PC-9 (cell line): ENCODE results near the gene CTNNA1. TPM values are rescaled to one million over a fixed set of nuclear protein-coding genes. Genes with fewer than 3 reads are reported as not detected.

Experiments
- BruUV-seq: library from RNA; stranded (reverse); fragments of 400-500 nt; replicated peaks from 2 replicates; lab custom pipeline; 2021; lab: Mats Ljungman, UMichigan
- CTCF ChIA-PET: fragments of 300-600 bp; sonication (Branson Sonifier 250); formaldehyde crosslinking; loops from one replicate; lab custom pipeline; 2022; ENCODE audit warnings: antibody characterized with exemption; lab: Charles Lee
- POLR2A ChIA-PET: fragments of 300-600 bp; sonication (Branson Sonifier 250); formaldehyde crosslinking; loops from one replicate; lab custom pipeline; 2022; ENCODE audit warnings: antibody characterized with exemption; ENCODE audit not compliant: unreplicated experiment; lab: Charles Lee
- DNase-seq, 2 experiments: peaks; one replicate each; pipeline versions ENCODE4 v3.0.0 to v3.0.0-alpha.2; 2015 to 2022; ENCODE audit warnings: mixed read lengths in 1 of 2
- H2AFZ ChIP-seq: fragments of 200-600 bp; sonication (generic); 2 replicates; pipeline ENCODE4 v1.8.1; 2017; ENCODE audit warnings: antibody characterized with exemption
- H3F3A ChIP-seq: fragments of 200-600 bp; sonication (generic); 2 replicates; pipeline ENCODE4 v1.8.1; 2017; ENCODE audit warnings: antibody characterized with exemption, mild to moderate bottlenecking, low read depth; ENCODE audit not compliant: insufficient read depth
- H3K27ac ChIP-seq: fragments of 200-600 bp; sonication (generic); 2 replicates; pipeline ENCODE4 v1.6.1; 2016; ENCODE audit warnings: mixed run types
- H3K27me3 ChIP-seq: fragments of 200-600 bp; sonication (generic); 2 replicates; pipeline ENCODE4 v1.6.1; 2016; ENCODE audit warnings: low read depth, mixed run types; ENCODE audit not compliant: insufficient read depth
- H3K36me3 ChIP-seq: fragments of 200-600 bp; sonication (generic); 2 replicates; pipeline ENCODE4 v1.6.1; 2016; ENCODE audit warnings: low read depth, mixed run types
- H3K4me1 ChIP-seq: fragments of 200-600 bp; sonication (generic); replicated peaks from 2 replicates; pipeline ENCODE4 v1.6.1; 2016; ENCODE audit warnings: mixed run types; ENCODE audit not compliant: insufficient read depth
- H3K4me2 ChIP-seq: fragments of 200-600 bp; sonication (generic); 2 replicates; pipeline ENCODE4 v1.6.1; 2017; ENCODE audit warnings: mixed run types
- H3K4me3 ChIP-seq: fragments of 200-600 bp; sonication (generic); 2 replicates; pipeline ENCODE4 v1.6.1; 2016; ENCODE audit warnings: mixed run types
- H3K79me2 ChIP-seq: fragments of 200-600 bp; sonication (generic); 2 replicates; pipeline ENCODE4 v1.6.1; 2017; ENCODE audit warnings: low read depth, mixed run types
- H3K9me2 ChIP-seq: fragments of 200-600 bp; sonication (generic); 2 replicates; pipeline ENCODE4 v1.8.1; 2017; ENCODE audit warnings: mild to moderate bottlenecking; ENCODE audit not compliant: insufficient read depth
- H3K9me3 ChIP-seq: fragments of 200-600 bp; sonication (generic); 2 replicates; pipeline ENCODE4 v1.8.1; 2016; ENCODE audit warnings: low read depth; ENCODE audit not compliant: insufficient read depth
- H4K20me1 ChIP-seq: fragments of 200-600 bp; sonication (generic); 2 replicates; pipeline ENCODE4 v1.8.1; 2017; ENCODE audit not compliant: insufficient read depth
- CTCF ChIP-seq: fragments of 200-600 bp; sonication (generic); conservative IDR thresholded peaks from 2 replicates; pipeline ENCODE4 v1.6.1; 2017; ENCODE audit warnings: mixed run types, antibody characterized with exemption, mild to moderate bottlenecking, moderate library complexity
- EZH2 ChIP-seq: fragments of 200-600 bp; sonication (generic); IDR thresholded peaks from 2 replicates; pipeline ENCODE4 v1.8.0; 2017; ENCODE audit warnings: antibody characterized with exemption, low read depth
- intact Hi-C: fragments of 100-400 bp; cut with micrococcal nuclease; formaldehyde crosslinking; loops from one replicate; pipeline ENCODE4 v1.10.0; 2022; ENCODE audit not compliant: unreplicated experiment
- total RNA-seq: library from RNA; stranded (reverse); gene quantifications from 2 replicates; pipeline ENCODE4 v1.2.3, GENCODE V29; 2021

The CTNNA1 gene
- total RNA-seq, 1 experiment from 2014 or later: 91.7 TPM

- CTCF ChIA-PET: no interaction called here
- Histone ChIP-seq H3F3A (no peaks in the 10 kb centered on the region), H3K4me3 (no peak overlapping the region), H3K4me1 (peaks cover 4% of the 10 kb centered on the region; the same call in 1 of the 2 replicates), H4K20me1 (no peaks in the 10 kb centered on the region), H3K27ac (no peak overlapping the region), H3K27me3 (no peaks in the 10 kb centered on the region), H3K79me2 (no peaks in the 10 kb centered on the region), H2AFZ (no peak overlapping the region), H3K9me2 (no peaks in the 10 kb centered on the region), H3K4me2 (no peak overlapping the region), H3K36me3 (no peaks in the 10 kb centered on the region), H3K9me3 (no peaks in the 10 kb centered on the region)
- no peak for TF ChIP-seq CTCF
- TF ChIP-seq EZH2: no peak
- POLR2A ChIA-PET: no interaction called here
- no TSS peak for BruUV-seq
- no peak for DNase-seq
- intact Hi-C loops: no loop called here
Observed at GRCh38 chr5:138968601-138969000, 215.4 kb downstream of the CTNNA1 start.

- no peaks in the 10 kb centered on the region for H3K27me3 ChIP-seq
- no peaks in the 10 kb centered on the region for H3K9me2 ChIP-seq
- no peaks in the 10 kb centered on the region for H3K79me2 ChIP-seq
- H3K4me1 ChIP-seq: no peaks in the 10 kb centered on the region
- BruUV-seq: no TSS peak
- no peak overlapping the region for H3K4me3 ChIP-seq
- H3K9me3 ChIP-seq: no peaks in the 10 kb centered on the region
- intact Hi-C loops: no loop called here
- no peaks in the 10 kb centered on the region for H4K20me1 ChIP-seq
- no peak overlapping the region for H3K27ac ChIP-seq
- H3F3A ChIP-seq: no peaks in the 10 kb centered on the region
- no peak for TF ChIP-seq CTCF
- no peak for TF ChIP-seq EZH2
- CTCF ChIA-PET: no interaction called here
- POLR2A ChIA-PET: no interaction called here
- no peak overlapping the region for H2AFZ ChIP-seq
- H3K36me3 ChIP-seq: no peaks in the 10 kb centered on the region
- H3K4me2 ChIP-seq: no peak overlapping the region
- no peak for DNase-seq
Observed at GRCh38 chr5:138969323-138970002, 216.2 kb downstream of the CTNNA1 start.

GRCh38 chr5:138972230-138972629 is 219.0 kb downstream of the CTNNA1 start:
- no TSS peak for BruUV-seq
- H3K4me1 ChIP-seq: no peaks in the 10 kb centered on the region
- no peaks in the 10 kb centered on the region for H3K79me2 ChIP-seq
- H3K27ac ChIP-seq: no peak overlapping the region
- no peak overlapping the region for H3K4me3 ChIP-seq
- ChIA-PET CTCF (interaction anchor here (0.6 kb wide), 1 partner anchor 406 kb away, joined by 3 read pairs; no protein-coding TSS in a partner anchor), POLR2A (no interaction called here)
- no peaks in the 10 kb centered on the region for H3K36me3 ChIP-seq
- no peak overlapping the region for H2AFZ ChIP-seq
- no peaks in the 10 kb centered on the region for H3K27me3 ChIP-seq
- no peaks in the 10 kb centered on the region for H3K9me3 ChIP-seq
- H3K9me2 ChIP-seq: no peaks in the 10 kb centered on the region
- H3K4me2 ChIP-seq: no peak overlapping the region
- DNase-seq: no peak
- intact Hi-C loops: no loop called here
- no peaks in the 10 kb centered on the region for H3F3A ChIP-seq
- H4K20me1 ChIP-seq: no peaks in the 10 kb centered on the region
- no peak for TF ChIP-seq EZH2
- TF ChIP-seq CTCF: no peak
